Fibroblast of pulmonary artery (primary cell): ENCODE results near the gene MOV10L1.

Experiments used
- DNase-seq: peaks from one replicate; pipeline ENCODE4 v3.0.0-alpha.2; 2010; ENCODE audit warnings: low read depth
- H3K4me3 ChIP-seq: replicated peaks from 2 replicates; pipeline ENCODE4 v1.5.1; 2011; ENCODE audit warnings: low read depth, mild to moderate bottlenecking, control low read depth, low read length, moderate library complexity
- TF ChIP-seq, protein P1 (sequence below): IDR thresholded peaks from 2 replicates; pipeline ENCODE4 v1.5.1; 2011; ENCODE audit warnings: mild to moderate bottlenecking, control low read depth, low read length, inconsistent platforms; ENCODE audit errors: missing control alignments

Gene MOV10L1

GRCh38 chr22:50074551-50075530 lies 15.0 kb upstream of the MOV10L1 start:
- TF ChIP-seq, protein P1, sequence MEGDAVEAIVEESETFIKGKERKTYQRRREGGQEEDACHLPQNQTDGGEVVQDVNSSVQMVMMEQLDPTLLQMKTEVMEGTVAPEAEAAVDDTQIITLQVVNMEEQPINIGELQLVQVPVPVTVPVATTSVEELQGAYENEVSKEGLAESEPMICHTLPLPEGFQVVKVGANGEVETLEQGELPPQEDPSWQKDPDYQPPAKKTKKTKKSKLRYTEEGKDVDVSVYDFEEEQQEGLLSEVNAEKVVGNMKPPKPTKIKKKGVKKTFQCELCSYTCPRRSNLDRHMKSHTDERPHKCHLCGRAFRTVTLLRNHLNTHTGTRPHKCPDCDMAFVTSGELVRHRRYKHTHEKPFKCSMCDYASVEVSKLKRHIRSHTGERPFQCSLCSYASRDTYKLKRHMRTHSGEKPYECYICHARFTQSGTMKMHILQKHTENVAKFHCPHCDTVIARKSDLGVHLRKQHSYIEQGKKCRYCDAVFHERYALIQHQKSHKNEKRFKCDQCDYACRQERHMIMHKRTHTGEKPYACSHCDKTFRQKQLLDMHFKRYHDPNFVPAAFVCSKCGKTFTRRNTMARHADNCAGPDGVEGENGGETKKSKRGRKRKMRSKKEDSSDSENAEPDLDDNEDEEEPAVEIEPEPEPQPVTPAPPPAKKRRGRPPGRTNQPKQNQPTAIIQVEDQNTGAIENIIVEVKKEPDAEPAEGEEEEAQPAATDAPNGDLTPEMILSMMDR, result no peak
- no peak overlapping the region for H3K4me3 ChIP-seq
- no peak for DNase-seq

DNA sequence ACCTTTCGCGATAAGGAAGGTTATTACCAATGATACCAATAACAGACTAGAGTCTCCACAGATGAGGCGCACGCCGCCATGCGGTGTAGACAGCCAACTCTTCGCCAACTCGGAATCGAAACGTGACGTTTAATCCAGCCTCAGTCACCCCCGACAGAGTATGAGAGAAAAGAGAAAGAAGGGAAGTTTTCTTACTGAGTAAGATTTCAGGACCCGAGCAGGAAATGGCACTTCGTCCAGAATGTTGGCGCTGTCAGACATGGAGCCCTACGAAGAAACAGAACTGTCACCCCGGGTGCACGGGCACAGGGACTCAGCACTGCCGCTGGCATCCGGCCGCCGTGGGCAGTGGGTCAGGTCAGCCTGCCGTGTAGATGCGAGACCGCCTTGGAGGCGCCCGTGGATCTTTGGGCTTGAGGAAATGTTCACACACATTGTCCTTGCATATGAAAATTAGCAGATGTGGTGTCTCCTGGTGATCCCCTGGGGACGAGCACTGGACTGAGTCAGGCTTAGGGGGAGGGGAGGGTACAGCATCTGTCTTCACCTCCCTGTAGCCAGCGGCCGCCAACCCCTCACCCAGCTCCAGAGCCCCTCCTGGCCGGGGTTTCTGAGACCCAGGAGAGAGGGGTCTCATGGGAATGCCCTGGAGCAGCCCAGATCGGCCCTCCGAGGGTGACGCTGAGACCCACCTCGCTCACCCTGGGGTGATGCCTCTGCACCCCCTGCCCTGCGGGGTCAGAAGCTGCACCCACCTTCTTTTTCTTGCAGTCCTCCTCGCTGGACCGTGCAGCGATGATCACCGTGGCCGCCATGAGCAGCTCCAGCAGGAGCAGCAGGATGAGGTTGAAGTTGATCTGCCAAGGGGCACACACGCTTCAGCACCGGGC lies 12.9 kb upstream of the MOV10L1 start:
- no peak for DNase-seq
- no peak overlapping the region for H3K4me3 ChIP-seq
- TF ChIP-seq, protein P1, result no peak

- H3K4me3 ChIP-seq, result no peak overlapping the region
- no peak for DNase-seq
- TF ChIP-seq, protein P1, result no peak
Measured at GRCh38 chr22:50078246-50078645, 11.6 kb upstream of the MOV10L1 start.

GRCh38 chr22:50078761-50079160 lies 11.0 kb upstream of the MOV10L1 start:
- TF ChIP-seq, protein P1, result no peak
- no peak overlapping the region for H3K4me3 ChIP-seq
- DNase-seq, result no peak

DNA sequence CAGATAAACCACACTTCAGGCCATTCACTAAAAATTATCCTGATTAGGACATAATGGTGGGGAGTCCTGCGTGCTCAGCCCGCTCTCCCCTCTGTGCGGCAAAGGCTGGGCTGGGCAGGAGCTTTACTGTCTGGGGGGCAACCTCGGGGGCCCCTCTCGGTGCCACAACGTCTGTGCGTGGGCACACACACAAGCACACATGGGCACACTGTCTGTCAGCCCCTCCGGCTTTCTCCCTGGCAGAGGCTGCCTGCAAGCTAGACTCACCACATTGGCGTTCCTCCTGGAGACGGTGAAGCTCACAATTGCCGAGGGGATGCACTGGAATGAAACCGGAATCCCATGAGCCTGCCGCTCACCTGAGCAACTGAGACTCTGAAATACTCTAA lies 9.7 kb upstream of the MOV10L1 start:
- no peak overlapping the region for H3K4me3 ChIP-seq

DNA sequence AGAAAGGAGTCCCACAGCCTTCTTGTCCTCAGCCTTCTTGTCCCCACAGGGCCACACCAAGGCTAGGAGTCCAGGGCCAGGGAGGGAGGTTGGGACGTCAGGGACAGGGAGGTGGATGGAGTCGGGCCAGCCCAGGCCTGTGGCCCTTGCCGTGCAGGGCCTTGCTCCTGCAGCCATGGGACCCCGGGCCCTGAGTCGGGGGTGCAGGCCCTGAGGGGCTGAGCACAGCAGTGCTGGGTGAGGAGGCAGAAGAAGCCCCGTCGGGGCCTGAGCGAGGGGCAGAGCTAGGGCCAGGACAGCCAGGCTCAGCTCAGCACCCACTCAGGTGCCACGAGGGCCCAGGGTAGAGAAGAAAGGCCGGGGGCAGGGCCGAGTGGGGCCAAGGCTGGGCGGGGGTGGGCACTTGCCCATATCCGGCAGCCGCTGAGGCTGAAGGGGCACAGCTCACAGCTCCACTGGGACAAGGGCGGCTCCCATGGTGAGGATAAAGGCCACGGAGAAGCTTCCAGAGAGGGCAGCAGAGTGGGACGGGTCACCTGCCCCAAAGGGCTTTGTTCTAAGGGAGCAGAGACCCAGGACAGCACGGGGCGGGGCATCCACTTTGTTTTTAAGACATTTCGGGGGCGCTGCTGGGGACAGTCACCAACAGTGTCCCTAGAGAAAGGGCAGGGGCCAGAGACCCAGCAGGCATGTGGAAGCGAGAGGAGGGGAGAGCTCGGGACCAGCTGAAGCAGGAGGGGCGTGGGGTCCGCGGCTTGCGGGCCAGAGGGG lies 8.2 kb upstream of the MOV10L1 start:
- DNase-seq, result no peak
- no peak overlapping the region for H3K4me3 ChIP-seq
- TF ChIP-seq, protein P1, result no peak

More for the DNA sequence above, 9.7 kb upstream of the MOV10L1 start:
- no peak for DNase-seq
- TF ChIP-seq, protein P1, result no peak
